Gastroesophageal sphincter (tissue), 3 donors: ENCODE measurements around the gene FREY1.

ENCODE experiments used
- CTCF ChIP-seq, 4 experiments: fragments of 200-600 bp in 2 of 4; fragments of 450-650 bp in 2 of 4; sonication (generic) in 1 of 4; IDR thresholded peaks; one replicate each; pipeline ENCODE4 v1.5.1; 2017 to 2019; ENCODE audit warnings: antibody characterized with exemption in 4 of 4, mild to moderate bottlenecking in 2 of 4, moderate library complexity in 2 of 4
- EP300 ChIP-seq: sonication (generic); formaldehyde crosslinking; IDR thresholded peaks from one replicate; pipeline ENCODE4 v1.6.1; 2017; ENCODE audit warnings: antibody characterized with exemption, mild to moderate bottlenecking
- POLR2A ChIP-seq, 2 donors: fragments of 450-650 bp; IDR thresholded peaks; one replicate each; pipeline ENCODE4 v1.6.1; 2017; ENCODE audit warnings: antibody characterized with exemption in 2 of 2, mild to moderate bottlenecking in 2 of 2, moderate library complexity in 1 of 2

- TF ChIP-seq POLR2A (IDR thresholded peaks at IDR 0.05) (no peak), CTCF (IDR thresholded peaks at IDR 0.05) (no peak), EP300 (no peak)
These were observed 18.9 kb upstream of the FREY1 start for GRCh38 chr11:45926001-45926401.
